ENCODE data around the gene MLC1.

MLC1 gene

GRCh38 chr22:50085211-50085972 is at the start of gene MLC1:
Gene MLC1 (minus strand): TSS chr22:50085426. CDS start chr22:50084902, 524 bp downstream.
- no peak for DNase-seq (ENCODE audit: low read depth in 1 of 2, low spot score in 1 of 2)

GRCh38 chr22:50134481-50134880 is 49.3 kb upstream of the MLC1 start:
- DNase-seq (ENCODE audit: low read depth in 1 of 2, low spot score in 1 of 2), result no peak

- no peak for DNase-seq (ENCODE audit: low read depth in 1 of 2, low spot score in 1 of 2)
These were observed 46.7 kb upstream of the MLC1 start for GRCh38 chr22:50131894-50132293.

- no peak for DNase-seq (ENCODE audit: low read depth in 1 of 2, low spot score in 1 of 2)
These were observed 44.0 kb upstream of the MLC1 start for GRCh38 chr22:50129121-50129736.

- no peak for DNase-seq (ENCODE audit: low read depth in 1 of 2, low spot score in 1 of 2)
These were observed 39.8 kb upstream of the MLC1 start for GRCh38 chr22:50125029-50125428.

- no peak for DNase-seq (ENCODE audit: low read depth in 1 of 2, low spot score in 1 of 2)
These were observed 37.9 kb upstream of the MLC1 start for GRCh38 chr22:50123119-50123518.

- no peak for DNase-seq (ENCODE audit: low read depth in 1 of 2, low spot score in 1 of 2)
These were observed 36.0 kb upstream of the MLC1 start for GRCh38 chr22:50121202-50121740.

GRCh38 chr22:50119768-50120251 is 34.6 kb upstream of the MLC1 start:
- no peak for DNase-seq (ENCODE audit: low read depth in 1 of 2, low spot score in 1 of 2)

- DNase-seq (ENCODE audit: low read depth in 1 of 2, low spot score in 1 of 2), result no peak
These were observed 34.0 kb upstream of the MLC1 start for GRCh38 chr22:50119169-50119767.

- no peak for DNase-seq (ENCODE audit: low read depth in 1 of 2, low spot score in 1 of 2)
These were observed 33.4 kb upstream of the MLC1 start for GRCh38 chr22:50118557-50119168.

GRCh38 chr22:50118129-50118528 is 32.9 kb upstream of the MLC1 start:
- no peak for DNase-seq (ENCODE audit: low read depth in 1 of 2, low spot score in 1 of 2)

- DNase-seq (ENCODE audit: low read depth in 1 of 2, low spot score in 1 of 2), result no peak
These were observed 32.0 kb upstream of the MLC1 start for GRCh38 chr22:50117168-50117762.

GRCh38 chr22:50115693-50116092 is 30.5 kb upstream of the MLC1 start:
- no peak for DNase-seq (ENCODE audit: low read depth in 1 of 2, low spot score in 1 of 2)

- DNase-seq (ENCODE audit: low read depth in 1 of 2, low spot score in 1 of 2), result no peak
These were observed 29.2 kb upstream of the MLC1 start for GRCh38 chr22:50114221-50115021.

- DNase-seq (ENCODE audit: low read depth in 1 of 2, low spot score in 1 of 2), result no peak
These were observed 27.2 kb upstream of the MLC1 start for GRCh38 chr22:50112151-50113118.

GRCh38 chr22:50111056-50111455 is 25.8 kb upstream of the MLC1 start:
- no peak for DNase-seq (ENCODE audit: low read depth in 1 of 2, low spot score in 1 of 2)

- no peak for DNase-seq (ENCODE audit: low read depth in 1 of 2, low spot score in 1 of 2)
These were observed 22.3 kb upstream of the MLC1 start for GRCh38 chr22:50107529-50107928.

- DNase-seq (ENCODE audit: low read depth in 1 of 2, low spot score in 1 of 2), result no peak
These were observed 20.2 kb upstream of the MLC1 start for GRCh38 chr22:50105208-50106100.

All from activated CD4-positive, alpha-beta T cell treated with anti-CD3 and anti-CD28 coated beads, Interleukin-2, amount 50 U/mL, for 24 hours (primary cell).